Inferior parietal cortex (tissue), 1 donor: ENCODE measurements around the gene NUDT17.
A peak's percentile ranks its signal among the peaks of the same experiment; 100 is the strongest.
"Not testable (repeated sequence)": the region's sequence is repeated elsewhere in the genome, so short reads cannot be mapped to it uniquely, and the experiment has no call there.

Experiments
- DNase-seq: peaks from one replicate; pipeline ENCODE4 v3.0.0-alpha.2; 2016; ENCODE audit errors: extremely low spot score

NUDT17 gene

GRCh38 chr1:145845514-145846161 lies at the start of gene NUDT17:
Gene NUDT17, plus strand, starts transcription at chr1:145845630. Its CDS starts 11 bp downstream, at chr1:145845641.
- DNase-seq: peak; percentile 80

DNA sequence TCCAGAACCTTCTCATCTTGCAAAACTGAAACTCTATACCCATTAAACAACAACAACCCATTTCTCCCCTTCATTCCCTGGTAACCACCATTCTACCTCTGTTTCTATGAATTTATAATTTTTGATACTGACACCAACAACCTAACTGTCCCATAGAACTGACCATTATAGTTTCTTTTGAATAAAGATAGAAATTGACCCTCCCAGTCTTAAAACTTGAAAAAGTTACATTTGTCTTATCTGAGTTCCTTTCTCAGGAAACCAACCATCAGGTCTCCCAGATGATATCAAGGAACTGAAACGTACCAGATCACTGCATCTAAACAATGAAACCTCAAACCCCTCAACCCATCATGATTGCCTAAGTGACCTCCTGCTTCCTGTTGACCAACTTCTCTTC lies 48.7 kb upstream of the NUDT17 start:
- DNase-seq: no peak

GRCh38 chr1:145799806-145800205 lies 45.6 kb upstream of the NUDT17 start:
- no peak for DNase-seq

- no peak for DNase-seq
Observed at GRCh38 chr1:145804235-145805045, 41.0 kb upstream of the NUDT17 start.

DNA sequence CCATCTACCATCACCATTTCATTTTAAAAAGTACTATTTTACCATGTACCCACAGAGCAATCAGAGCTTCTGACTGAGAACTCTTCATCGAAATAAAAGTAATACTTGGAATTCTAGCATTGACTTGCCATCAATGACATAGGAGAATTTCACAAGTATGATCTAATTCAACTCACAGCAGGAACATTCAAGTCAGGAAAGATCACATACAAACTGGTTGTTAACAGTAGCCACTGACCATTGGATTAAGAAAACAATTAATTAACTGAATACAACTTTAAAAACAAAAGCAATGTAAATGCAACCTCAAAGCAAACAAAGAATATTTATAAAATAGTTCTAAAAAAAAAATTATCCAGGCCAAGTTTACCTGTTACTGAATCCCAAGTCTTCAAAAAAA lies 40.4 kb upstream of the NUDT17 start:
- no peak for DNase-seq

DNA sequence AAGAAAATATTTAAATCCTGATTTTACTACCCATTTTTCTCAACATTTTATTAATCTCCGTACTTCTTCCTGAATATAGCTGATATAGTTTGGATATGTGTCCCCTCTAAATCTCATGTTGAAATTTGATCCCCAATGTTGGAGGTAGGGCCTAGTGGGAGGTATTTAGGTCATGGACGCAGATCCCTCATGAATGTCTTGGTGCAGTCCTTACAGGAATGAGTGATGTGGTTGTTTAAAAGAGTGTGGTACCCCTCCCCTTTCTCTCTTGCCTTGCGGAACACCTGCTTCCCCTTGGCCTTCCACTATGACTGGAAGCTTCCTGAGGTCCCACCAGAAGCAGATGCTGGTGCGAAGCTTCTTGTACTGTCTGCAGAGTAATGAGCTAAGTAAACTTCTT lies 39.0 kb upstream of the NUDT17 start:
- no peak for DNase-seq

- DNase-seq: no peak
Observed at GRCh38 chr1:145806844-145807243, 38.6 kb upstream of the NUDT17 start.

GRCh38 chr1:145812977-145813810 lies 32.2 kb upstream of the NUDT17 start:
- not testable (repeated sequence) for DNase-seq

DNA sequence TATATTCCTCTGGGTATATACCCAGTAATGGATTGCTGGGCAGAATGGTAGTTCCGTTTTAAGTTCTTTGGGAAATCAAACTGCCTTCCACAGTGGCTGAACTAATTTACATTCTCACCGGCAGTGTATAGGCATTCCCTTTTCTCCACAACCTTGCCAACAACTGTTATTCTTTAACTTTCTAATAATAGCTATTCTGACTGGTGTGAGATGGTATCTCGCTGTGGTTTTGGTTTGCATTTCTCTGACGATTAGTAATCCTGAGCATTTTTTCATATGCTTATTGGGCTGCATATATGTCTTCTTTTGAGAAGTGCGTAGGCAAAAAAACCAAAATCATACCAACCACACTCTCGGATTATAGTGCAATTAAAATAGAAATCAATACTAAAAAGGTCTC lies 27.3 kb upstream of the NUDT17 start:
- not testable (repeated sequence) for DNase-seq

- DNase-seq: not testable (repeated sequence)
Observed at GRCh38 chr1:145822779-145823331, 22.6 kb upstream of the NUDT17 start.

DNA sequence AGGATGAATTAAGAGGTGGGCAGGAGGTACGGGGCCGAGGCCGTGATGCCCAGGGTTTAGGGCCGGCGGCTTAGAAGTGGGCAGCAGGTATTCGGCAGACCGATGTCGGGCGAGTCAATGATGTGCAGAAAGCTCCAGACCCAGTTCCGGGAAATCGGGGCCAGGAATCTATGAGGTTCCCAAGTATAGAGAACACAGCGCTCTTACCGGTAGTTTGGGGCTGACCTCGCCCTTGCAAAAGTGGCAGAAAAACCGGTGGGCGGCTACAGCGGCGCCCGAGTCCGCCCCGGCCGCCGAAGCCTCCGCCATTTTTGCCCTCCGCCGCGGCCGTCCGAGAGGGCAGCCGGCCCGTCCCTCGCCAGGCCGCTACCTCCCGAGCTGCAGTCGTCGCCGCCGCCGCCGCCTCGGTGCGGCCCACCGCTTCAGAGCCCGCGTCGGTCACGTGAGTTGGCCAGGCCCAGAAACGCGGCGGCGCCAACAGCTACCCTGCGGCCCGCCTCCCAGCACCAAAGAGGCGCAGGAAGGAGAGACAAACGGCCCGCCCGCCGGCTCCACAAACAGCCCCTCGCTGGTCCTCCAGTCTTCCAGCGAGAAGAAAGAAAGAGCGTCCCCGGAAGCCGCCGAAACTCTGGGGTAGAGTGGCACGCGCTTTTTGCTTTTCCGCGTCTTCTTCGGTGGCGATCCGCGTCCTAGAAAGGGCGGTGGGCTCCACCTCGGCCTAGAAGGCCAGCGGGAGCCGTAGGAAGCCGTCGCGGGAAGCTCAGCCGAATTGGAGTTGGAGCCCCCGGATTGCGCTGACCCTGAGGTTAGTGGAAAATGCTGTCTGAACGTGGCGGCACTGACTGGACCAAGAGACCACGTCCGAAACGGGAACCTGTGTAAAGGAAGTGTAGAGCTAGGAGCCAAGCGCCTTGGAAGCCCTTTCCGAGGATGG lies 21.6 kb upstream of the NUDT17 start, which contains the start of the genes POLR3C and RNF115:
TSS of gene POLR3C (plus strand) at position 636 of the 934 bp plus-strand sequence. CDS start 1,577 bp downstream, outside the sequence.
TSS of gene RNF115 (minus strand) at position 531 of the 934 bp plus-strand sequence. CDS start at position 309, 222 bp downstream.
- peak; percentile 89 for DNase-seq

GRCh38 chr1:145824499-145824842 lies 21.0 kb upstream of the NUDT17 start:
- DNase-seq: no peak

- DNase-seq: no peak
Observed at GRCh38 chr1:145826030-145826429, 19.4 kb upstream of the NUDT17 start.

- no peak for DNase-seq
Observed at GRCh38 chr1:145827966-145828365, 17.5 kb upstream of the NUDT17 start.

GRCh38 chr1:145828367-145829026 lies 16.9 kb upstream of the NUDT17 start:
- DNase-seq: no peak

DNA sequence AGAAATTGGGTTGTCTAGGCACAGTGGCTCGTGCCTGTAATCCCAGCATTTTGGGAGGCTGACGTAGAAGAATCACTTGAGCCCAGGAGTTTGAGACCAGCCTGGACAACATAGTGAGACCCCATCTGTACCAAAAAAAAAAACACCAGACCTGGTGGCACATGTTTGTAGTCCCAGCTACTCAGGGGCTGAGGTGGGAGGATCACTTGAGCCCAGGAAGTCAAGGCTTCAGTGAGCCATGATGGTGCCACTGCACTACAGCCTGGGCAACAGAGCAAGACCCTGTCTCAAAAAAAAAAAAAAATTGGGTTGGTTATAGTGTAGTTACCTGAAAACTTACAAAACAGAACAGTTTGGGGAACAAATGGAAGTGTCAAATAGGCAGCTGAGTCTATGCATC lies 14.6 kb upstream of the NUDT17 start:
- not testable (repeated sequence) for DNase-seq

DNA sequence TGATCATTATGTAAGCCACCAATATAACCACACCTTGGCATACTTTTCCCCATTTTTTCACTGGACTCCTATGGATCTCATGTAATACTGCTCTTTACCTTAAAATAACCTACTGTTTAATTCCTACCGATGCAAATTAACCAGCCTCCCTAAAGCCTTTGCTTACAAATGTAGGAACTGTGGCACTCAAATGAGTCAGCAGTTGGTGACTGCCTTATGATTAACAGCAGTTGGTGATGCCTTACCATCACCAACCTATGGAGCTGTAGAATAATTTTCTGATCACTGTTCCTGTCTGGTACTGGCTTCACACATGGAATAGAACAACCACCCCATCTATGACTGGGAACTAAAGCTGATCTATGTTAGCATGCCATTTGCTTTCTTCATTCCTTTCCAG lies 7.8 kb upstream of the NUDT17 start:
- DNase-seq: no peak

- DNase-seq: no peak
Observed at GRCh38 chr1:145843031-145843430, 2.4 kb upstream of the NUDT17 start.

GRCh38 chr1:145845144-145845513 lies 301 bp upstream of the NUDT17 start:
- no peak for DNase-seq

- DNase-seq: peak; percentile 16
Observed at GRCh38 chr1:145846201-145846612, 777 bp downstream of the NUDT17 start.
